NT2/D1 (cell line): Measurements from ENCODE around the gene LLPH.

Experiments
- SUZ12 ChIP-seq: IDR thresholded peaks from 2 replicates; pipeline ENCODE4 v1.6.1; 2011; ENCODE audit not compliant: insufficient read length, insufficient read depth; ENCODE audit errors: extremely low read depth
- YY1 ChIP-seq: IDR thresholded peaks from 2 replicates; pipeline ENCODE4 v1.6.1; 2011; ENCODE audit not compliant: insufficient read length, insufficient read depth
- ZNF274 ChIP-seq: IDR thresholded peaks from 2 replicates; pipeline ENCODE4 v1.6.1; 2011; ENCODE audit warnings: mild to moderate bottlenecking, low read depth, low read length

DNA sequence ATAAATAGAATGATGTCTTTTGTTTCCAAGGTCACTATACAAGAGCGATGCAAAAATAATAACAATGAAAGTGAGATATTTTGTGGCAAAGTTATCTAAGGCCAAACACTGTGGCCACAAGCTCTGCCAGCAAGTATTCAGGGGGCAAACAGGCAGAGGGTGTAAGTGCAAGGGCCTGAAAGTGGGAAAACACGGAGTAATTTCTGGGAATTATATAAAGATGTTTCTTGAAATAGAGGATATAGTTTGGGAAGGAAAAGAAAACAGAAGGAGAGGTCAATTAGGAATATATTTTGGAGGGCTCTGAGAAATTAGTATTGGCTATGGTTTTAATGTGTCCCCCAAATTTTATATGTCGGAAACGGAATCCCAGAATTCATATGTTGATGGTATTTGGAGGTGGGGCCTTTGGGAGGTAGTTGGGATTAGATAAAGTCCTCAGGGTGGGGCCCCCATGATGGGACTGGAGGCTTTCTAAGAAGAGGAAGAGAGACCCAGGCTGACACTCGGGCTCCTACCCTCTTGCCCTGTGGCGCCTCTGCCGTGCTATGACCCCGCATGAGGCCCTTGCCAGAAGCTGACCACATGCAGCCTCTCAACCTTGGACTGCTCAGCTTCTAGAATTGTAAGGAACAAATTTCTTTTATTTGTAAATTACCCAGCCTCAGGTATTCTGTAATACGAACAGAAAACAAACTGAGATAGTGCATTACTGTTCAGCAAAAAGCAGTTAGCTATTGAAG is 60.0 kb downstream of the LLPH start:
- TF ChIP-seq ZNF274: no peak
- TF ChIP-seq YY1: no peak
- no peak for TF ChIP-seq SUZ12
